IPS DF 6.9 (cell line): ENCODE data around the gene CCDC170.

ENCODE experiments used
- DNase-seq: peaks from one replicate; pipeline ENCODE4 v3.0.0-alpha.2; 2013; ENCODE audit warnings: low read depth, low spot score
- H3K27ac ChIP-seq: one replicate; pipeline ENCODE4 v1.5.1; 2013; ENCODE audit warnings: low read length, control low read depth
- H3K27me3 ChIP-seq: 2 replicates; pipeline ENCODE4 v1.6.1; 2013; ENCODE audit warnings: mild to moderate bottlenecking, low read length; ENCODE audit not compliant: control insufficient read depth, insufficient read depth
- H3K36me3 ChIP-seq: 2 replicates; pipeline ENCODE4 v1.6.1; 2013; ENCODE audit warnings: low read length; ENCODE audit not compliant: control insufficient read depth, insufficient read depth
- H3K4me1 ChIP-seq: 2 replicates; pipeline ENCODE4 v1.6.1; 2013; ENCODE audit warnings: low read length; ENCODE audit not compliant: control insufficient read depth, insufficient read depth
- H3K4me3 ChIP-seq: 2 replicates; pipeline ENCODE4 v1.5.1; 2013; ENCODE audit warnings: mild to moderate bottlenecking, low read length
- H3K9me3 ChIP-seq: 2 replicates; pipeline ENCODE4 v1.6.1; 2013; ENCODE audit warnings: low read length, inconsistent platforms; ENCODE audit not compliant: control insufficient read depth, insufficient read depth
- WGBS: extraction: QIAGEN DNeasy Blood & Tissue Kit; methylation state at CpG from one replicate; pipeline ENCODE4 v1.1.7; 2013; ENCODE audit warnings: mixed read lengths, missing lambda C conversion rate; ENCODE audit not compliant: insufficient read length, insufficient coverage; 5-methylcytosine and 5-hydroxymethylcytosine counted together

The CCDC170 gene

GRCh38 chr6:151664390-151664789 lies 170.6 kb downstream of the CCDC170 start:
- Histone ChIP-seq H3K27me3 (no peaks in the 10 kb centered on the region), H3K36me3 (no peaks in the 10 kb centered on the region), H3K9me3 (no peaks in the 10 kb centered on the region), H3K4me3 (no peak overlapping the region), H3K4me1 (no peaks in the 10 kb centered on the region), H3K27ac (no peak overlapping the region)
- WGBS, result no CpG with 5 or more reads among the region's 5 CpGs
- DNase-seq, result no peak

GRCh38 chr6:151665329-151665728 lies 171.5 kb downstream of the CCDC170 start:
- no peak for DNase-seq
- no peak overlapping the region for H3K4me3 ChIP-seq
- no peaks in the 10 kb centered on the region for H3K27me3 ChIP-seq
- no peaks in the 10 kb centered on the region for H3K9me3 ChIP-seq
- H3K36me3 ChIP-seq, result no peaks in the 10 kb centered on the region
- no peak overlapping the region for H3K27ac ChIP-seq
- H3K4me1 ChIP-seq, result no peaks in the 10 kb centered on the region
- no CpG with 5 or more reads among the region's 7 CpGs for WGBS

GRCh38 chr6:151666526-151666925 lies 172.7 kb downstream of the CCDC170 start:
- no peak overlapping the region for H3K27ac ChIP-seq
- H3K4me1 ChIP-seq, result no peaks in the 10 kb centered on the region
- no CpG with 5 or more reads among the region's 2 CpGs for WGBS
- no peak for DNase-seq
- no peaks in the 10 kb centered on the region for H3K36me3 ChIP-seq
- H3K4me3 ChIP-seq, result no peak overlapping the region
- no peaks in the 10 kb centered on the region for H3K27me3 ChIP-seq
- H3K9me3 ChIP-seq, result no peaks in the 10 kb centered on the region

DNA sequence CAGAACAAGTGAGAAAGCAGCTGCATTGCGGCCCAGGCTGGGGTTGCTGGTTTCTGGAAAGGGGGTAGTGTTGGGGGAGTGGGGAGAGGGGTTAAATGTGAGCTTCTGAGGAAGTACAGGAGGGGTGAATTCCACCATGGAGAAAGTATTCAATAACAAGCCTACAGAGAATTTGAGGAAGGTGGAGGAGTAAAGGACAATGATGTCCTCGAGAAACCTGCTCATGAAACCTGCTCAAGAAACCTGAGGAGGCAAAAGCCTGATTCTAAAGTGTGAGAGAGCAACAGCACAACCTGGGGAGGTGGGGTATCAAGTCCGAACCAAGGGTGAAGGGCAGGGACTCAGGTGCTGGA lies 175.4 kb downstream of the CCDC170 start:
- no peak overlapping the region for H3K27ac ChIP-seq
- no peaks in the 10 kb centered on the region for H3K27me3 ChIP-seq
- no peaks in the 10 kb centered on the region for H3K9me3 ChIP-seq
- H3K4me1 ChIP-seq, result no peaks in the 10 kb centered on the region
- WGBS, result no CpG with 5 or more reads among the region's 3 CpGs
- H3K4me3 ChIP-seq, result no peak overlapping the region
- DNase-seq, result no peak
- no peaks in the 10 kb centered on the region for H3K36me3 ChIP-seq

GRCh38 chr6:151670116-151670515 lies 176.3 kb downstream of the CCDC170 start:
- Histone ChIP-seq H3K27me3 (no peaks in the 10 kb centered on the region), H3K4me3 (no peak overlapping the region), H3K9me3 (no peaks in the 10 kb centered on the region), H3K27ac (no peak overlapping the region), H3K4me1 (no peaks in the 10 kb centered on the region), H3K36me3 (no peaks in the 10 kb centered on the region)
- no peak for DNase-seq
- WGBS, result no CpG with 5 or more reads among the region's 8 CpGs
